NK-92 treated with Interleukin-12 subunit alpha and Interleukin-12 subunit beta, amount 100 ng/mL, for 24 hours (cell line): ENCODE results near the gene CCDC39.
A peak's percentile ranks its signal among the peaks of the same experiment; 100 is the strongest.
"Not testable (repeated sequence)": the region's sequence is repeated elsewhere in the genome, so short reads cannot be mapped to it uniquely, and the experiment has no call there.

Experiments used
- DNase-seq: peaks from one replicate; lab custom pipeline; 2025; lab: John Stamatoyannopoulos, UW

The CCDC39 gene

GRCh38 chr3:180619723-180620122 lies 59.6 kb downstream of the CCDC39 start:
- DNase-seq: no peak

- not testable (repeated sequence) for DNase-seq
These were observed 60.7 kb downstream of the CCDC39 start for GRCh38 chr3:180618563-180618962.

- DNase-seq: no peak
These were observed 62.2 kb downstream of the CCDC39 start for GRCh38 chr3:180617049-180617448.

- no peak for DNase-seq
These were observed 63.3 kb downstream of the CCDC39 start for GRCh38 chr3:180615954-180616353.

- DNase-seq: no peak
These were observed 66.9 kb downstream of the CCDC39 start for GRCh38 chr3:180612364-180612763.

- no peak for DNase-seq
These were observed 68.3 kb downstream of the CCDC39 start for GRCh38 chr3:180611006-180611405.

- peak; percentile 91 for DNase-seq
These were observed 77.3 kb downstream of the CCDC39 start, which contains the start of gene TTC14 for GRCh38 chr3:180601688-180602666. Gene TTC14 (plus strand): TSS chr3:180602163. CDS start chr3:180602262, 99 bp downstream.

GRCh38 chr3:180600473-180600872 lies 78.8 kb downstream of the CCDC39 start:
- no peak for DNase-seq

- no peak for DNase-seq
These were observed 83.7 kb downstream of the CCDC39 start for GRCh38 chr3:180595559-180595935.

- no peak for DNase-seq
These were observed 84.4 kb downstream of the CCDC39 start for GRCh38 chr3:180594631-180595558.

- DNase-seq: not testable (repeated sequence)
These were observed 85.7 kb downstream of the CCDC39 start for GRCh38 chr3:180593631-180594030.

- no peak for DNase-seq
These were observed 88.9 kb downstream of the CCDC39 start for GRCh38 chr3:180590396-180590795.

GRCh38 chr3:180580934-180581333 lies 98.4 kb downstream of the CCDC39 start:
- DNase-seq: no peak

- DNase-seq: no peak
These were observed 103.7 kb downstream of the CCDC39 start for GRCh38 chr3:180575571-180575970.

- no peak for DNase-seq
These were observed 107.3 kb downstream of the CCDC39 start for GRCh38 chr3:180571831-180572598.

GRCh38 chr3:180570238-180570637 lies 109.1 kb downstream of the CCDC39 start:
- DNase-seq: no peak

GRCh38 chr3:180564676-180565075 lies 114.6 kb downstream of the CCDC39 start:
- DNase-seq: no peak
